ENCODE results near the gene NPW.
A peak's percentile ranks its signal among the peaks of the same experiment; 100 is the strongest.

The NPW gene

DNA sequence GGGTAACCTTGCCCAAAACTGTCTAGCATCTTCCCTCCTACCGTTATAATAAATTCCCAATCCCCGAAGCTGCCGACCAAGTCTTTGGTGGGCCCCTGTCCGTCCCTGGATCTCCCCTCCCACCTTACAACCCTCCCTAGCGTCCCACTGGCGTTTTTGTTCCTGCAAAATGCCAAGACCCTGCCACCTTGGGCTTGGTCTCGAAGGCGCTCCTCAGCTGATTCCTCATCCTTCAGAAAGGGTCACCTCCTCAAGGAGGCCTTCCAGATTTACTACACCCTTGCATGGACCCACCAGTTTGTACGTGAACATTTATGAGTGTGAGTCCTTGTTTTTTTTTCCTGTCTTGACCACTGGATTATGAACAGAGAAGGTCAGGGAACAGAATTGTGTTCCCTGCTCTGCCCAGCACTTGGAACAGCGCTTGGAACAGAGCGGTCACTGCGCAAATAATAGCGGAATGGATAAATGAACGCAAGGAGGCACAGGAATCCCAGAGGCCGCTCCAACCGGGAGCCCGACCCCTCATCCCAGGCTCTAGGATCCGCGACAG is 36.5 kb upstream of the NPW start:
- ChIA-PET POLR2A (interaction anchor here (1.6 to 9.2 kb wide), 5 partner anchors 11 to 40 kb away, joined by 6 to 88 read pairs (median 12); partner anchors contain the start of genes MSRB1, RNF151, RPS2 and TBL3), CTCF (no interaction called here)
- TF ChIP-seq ELF4 (IDR thresholded peaks at IDR 0.05) (no peak), SUZ12 (IDR thresholded peaks at IDR 0.05) (no peak), FOXM1 (IDR thresholded peaks at IDR 0.05; ENCODE audit: borderline replicate concordance) (no peak), ZNF384 (IDR thresholded peaks at IDR 0.05) (no peak), TARDBP (IDR thresholded peaks at IDR 0.05) (no peak), L3MBTL2 (conservative IDR thresholded peaks at IDR 0.05) (no peak), ARNT (IDR thresholded peaks at IDR 0.05) (no peak), SP1 (IDR thresholded peaks at IDR 0.05) (no peak), FOXK2 (IDR thresholded peaks at IDR 0.05) (no peak), NFRKB (IDR thresholded peaks at IDR 0.05) (no peak), FOXA1 (IDR thresholded peaks at IDR 0.05) (no peak), LEF1 (IDR thresholded peaks at IDR 0.05; ENCODE audit: borderline replicate concordance) (no peak), CTBP1 (IDR thresholded peaks at IDR 0.05; ENCODE audit: borderline replicate concordance) (no peak), HDGF (IDR thresholded peaks at IDR 0.05; ENCODE audit: borderline replicate concordance) (no peak), BHLHE40 (IDR thresholded peaks at IDR 0.05; ENCODE audit: borderline replicate concordance) (no peak)
- TF ChIP-seq, protein P1, sequence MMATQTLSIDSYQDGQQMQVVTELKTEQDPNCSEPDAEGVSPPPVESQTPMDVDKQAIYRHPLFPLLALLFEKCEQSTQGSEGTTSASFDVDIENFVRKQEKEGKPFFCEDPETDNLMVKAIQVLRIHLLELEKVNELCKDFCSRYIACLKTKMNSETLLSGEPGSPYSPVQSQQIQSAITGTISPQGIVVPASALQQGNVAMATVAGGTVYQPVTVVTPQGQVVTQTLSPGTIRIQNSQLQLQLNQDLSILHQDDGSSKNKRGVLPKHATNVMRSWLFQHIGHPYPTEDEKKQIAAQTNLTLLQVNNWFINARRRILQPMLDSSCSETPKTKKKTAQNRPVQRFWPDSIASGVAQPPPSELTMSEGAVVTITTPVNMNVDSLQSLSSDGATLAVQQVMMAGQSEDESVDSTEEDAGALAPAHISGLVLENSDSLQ (IDR thresholded peaks at IDR 0.05) = no peak
- no peak for DNase-seq (ENCODE audit: extremely low spot score)

DNA sequence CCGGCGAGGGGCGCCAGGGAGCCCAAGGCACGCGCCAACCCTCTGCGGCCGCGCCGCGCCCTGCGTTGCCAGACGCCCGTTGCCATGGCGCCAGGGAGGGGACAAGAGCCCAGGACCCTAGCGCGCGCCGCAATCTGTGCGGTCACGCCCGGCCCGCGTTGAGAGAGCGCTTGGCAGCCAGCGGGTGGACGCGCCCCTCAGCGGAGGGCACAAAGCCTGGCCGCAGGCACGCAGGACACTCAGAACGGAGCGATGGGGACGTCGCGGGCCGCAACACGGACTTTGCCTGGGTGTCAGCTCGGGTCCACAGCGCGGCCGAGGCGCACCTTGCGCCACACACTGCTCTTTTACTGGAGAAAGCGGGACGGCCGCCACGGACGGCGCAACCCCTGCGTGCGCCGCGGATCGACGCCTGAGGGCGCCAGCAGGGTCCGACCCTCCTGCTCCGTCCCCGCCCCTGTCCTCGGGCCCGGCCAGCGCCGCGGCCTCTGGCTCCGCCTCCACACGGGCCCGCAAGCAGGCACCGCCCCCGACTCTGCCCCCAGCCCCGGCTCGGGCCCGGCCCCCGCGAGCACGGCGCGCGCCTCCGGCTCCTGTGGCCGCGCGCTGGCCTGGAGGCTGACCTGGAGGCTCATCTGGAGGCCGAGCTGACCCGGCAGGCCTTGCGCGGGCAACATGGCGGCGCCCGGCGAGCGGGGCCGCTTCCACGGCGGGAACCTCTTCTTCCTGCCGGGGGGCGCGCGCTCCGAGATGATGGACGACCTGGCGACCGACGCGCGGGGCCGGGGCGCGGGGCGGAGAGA is 35.8 kb upstream of the NPW start, which contains the start of gene GFER:
GFER (plus strand) TSS at position 650 of the 803 bp plus-strand sequence; CDS start at position 676, 26 bp downstream.
- ChIA-PET POLR2A (interaction anchor here (0.7 to 9.2 kb wide), 5 partner anchors 8 to 172 kb away, joined by 3 to 88 read pairs (median 8); partner anchors contain the start of genes RNF151, RPS2, TBL3 and TRAF7), CTCF (no interaction called here)
- no peak for TF ChIP-seq BHLHE40 (IDR thresholded peaks at IDR 0.05; ENCODE audit: borderline replicate concordance)
- TF ChIP-seq ZNF384 (IDR thresholded peaks at IDR 0.05) = no peak
- TF ChIP-seq LEF1 (IDR thresholded peaks at IDR 0.05; ENCODE audit: borderline replicate concordance) = peak; percentile 74; the same call in 1 of the 2 replicates
- peak; percentile 38; the same call in 1 of the 2 replicates for TF ChIP-seq TARDBP (IDR thresholded peaks at IDR 0.05)
- no peak for TF ChIP-seq SUZ12 (IDR thresholded peaks at IDR 0.05)
- TF ChIP-seq ARNT (IDR thresholded peaks at IDR 0.05) = peak; percentile 42; the same call in 1 of the 2 replicates
- TF ChIP-seq, protein P1 (IDR thresholded peaks at IDR 0.05) = no peak
- 0 out of 2 replicates have a peak, but pooled peaks have one; percentile 36 for TF ChIP-seq CTBP1 (IDR thresholded peaks at IDR 0.05; ENCODE audit: borderline replicate concordance)
- TF ChIP-seq FOXM1 (IDR thresholded peaks at IDR 0.05; ENCODE audit: borderline replicate concordance) = peak; percentile 59; the same call in 1 of the 2 replicates
- peak; percentile 93 for DNase-seq (ENCODE audit: extremely low spot score)

DNA sequence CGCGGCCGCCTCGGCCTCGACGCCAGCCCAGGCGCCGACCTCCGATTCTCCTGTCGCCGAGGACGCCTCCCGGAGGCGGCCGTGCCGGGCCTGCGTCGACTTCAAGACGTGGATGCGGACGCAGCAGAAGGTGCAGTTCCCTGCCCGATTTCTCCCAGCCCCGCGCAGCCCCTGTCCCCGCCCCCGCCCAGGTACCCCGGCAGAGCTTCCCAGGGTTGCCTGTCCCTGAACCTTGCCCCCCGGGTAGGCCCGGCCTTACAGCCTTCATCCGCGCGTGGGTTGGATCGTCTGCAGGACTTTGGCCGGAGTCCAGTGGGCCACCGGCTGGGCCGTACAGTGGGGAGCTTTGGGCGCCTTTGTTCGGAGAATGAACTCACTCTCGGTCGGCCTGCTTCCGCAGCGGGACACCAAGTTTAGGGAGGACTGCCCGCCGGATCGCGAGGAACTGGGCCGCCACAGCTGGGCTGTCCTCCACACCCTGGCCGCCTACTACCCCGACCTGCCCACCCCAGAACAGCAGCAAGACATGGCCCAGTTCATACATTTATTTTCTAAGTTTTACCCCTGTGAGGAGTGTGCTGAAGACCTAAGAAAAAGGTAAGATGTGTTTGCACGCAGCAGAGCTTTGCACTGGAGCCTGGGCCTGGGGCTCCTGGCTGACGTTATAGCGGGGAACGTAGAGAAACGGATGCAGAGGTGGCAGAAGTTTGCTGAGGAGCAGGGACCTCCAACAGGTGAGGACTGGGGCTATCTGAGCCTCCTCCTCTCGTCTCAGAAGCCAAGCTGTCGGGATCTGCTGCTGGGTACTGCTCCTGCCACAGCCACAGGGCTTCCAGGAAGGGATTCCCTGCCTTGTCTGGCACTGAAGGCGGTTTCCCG is 35.0 kb upstream of the NPW start:
- ChIA-PET CTCF (no interaction called here), POLR2A (interaction anchor here (0.7 to 9.2 kb wide), 7 partner anchors 9 to 171 kb away, joined by 3 to 88 read pairs (median 6); partner anchors contain the start of genes RNF151, RPS2, TBL3 and TRAF7)
- TF ChIP-seq LEF1 (IDR thresholded peaks at IDR 0.05; ENCODE audit: borderline replicate concordance) (0 out of 2 replicates have a peak, but pooled peaks have one; percentile 0), HDGF (IDR thresholded peaks at IDR 0.05; ENCODE audit: borderline replicate concordance) (no peak), NFRKB (IDR thresholded peaks at IDR 0.05) (no peak), SP1 (IDR thresholded peaks at IDR 0.05) (no peak), SUZ12 (IDR thresholded peaks at IDR 0.05) (no peak), ZNF384 (IDR thresholded peaks at IDR 0.05) (no peak), BHLHE40 (IDR thresholded peaks at IDR 0.05; ENCODE audit: borderline replicate concordance) (no peak), FOXA1 (IDR thresholded peaks at IDR 0.05) (no peak)
- DNase-seq (ENCODE audit: extremely low spot score) = no peak

GRCh38 chr16:1985466-1986150 is 34.0 kb upstream of the NPW start:
- TF ChIP-seq, protein P1 (IDR thresholded peaks at IDR 0.05) = no peak
- TF ChIP-seq ARNT (IDR thresholded peaks at IDR 0.05) (no peak), CTBP1 (IDR thresholded peaks at IDR 0.05; ENCODE audit: borderline replicate concordance) (no peak), NFRKB (IDR thresholded peaks at IDR 0.05) (no peak), SUZ12 (IDR thresholded peaks at IDR 0.05) (no peak), LEF1 (IDR thresholded peaks at IDR 0.05; ENCODE audit: borderline replicate concordance) (no peak), BHLHE40 (IDR thresholded peaks at IDR 0.05; ENCODE audit: borderline replicate concordance) (no peak), FOXK2 (IDR thresholded peaks at IDR 0.05) (no peak), FOXM1 (IDR thresholded peaks at IDR 0.05; ENCODE audit: borderline replicate concordance) (no peak), SP1 (IDR thresholded peaks at IDR 0.05) (no peak)
- no peak for DNase-seq (ENCODE audit: extremely low spot score)
- CTCF ChIA-PET = no interaction called here
- POLR2A ChIA-PET = interaction anchor here (0.9 to 9.2 kb wide), 5 partner anchors 8 to 170 kb away, joined by 3 to 88 read pairs (median 8); partner anchors contain the start of genes RNF151, RPS2, TBL3 and TRAF7

All from HEK293T (cell line).